Kidney (tissue), 14 donors: Measurements from ENCODE around the gene CAPS. TPM values are rescaled to one million over a fixed set of nuclear protein-coding genes. Genes with fewer than 3 reads are reported as not detected.

Experiments used
- DNase-seq, 5 donors: peaks; one replicate each; pipeline ENCODE4 v3.0.0-alpha.2; 2013 to 2020
- FAIRE-seq: peaks from 2 replicates; lab custom pipeline; 2012; peaks lifted over from hg19 to GRCh38; lab: Jason Lieb, UNC
- H3K27ac ChIP-seq, 2 donors: one replicate each; pipeline ENCODE4 v1.7.0; 2013; ENCODE audit warnings: low read depth in 2 of 2, low read length in 2 of 2, inconsistent platforms in 1 of 2
- H3K27me3 ChIP-seq: one replicate; pipeline ENCODE4 v1.7.1; 2013; ENCODE audit warnings: low read length, inconsistent platforms; ENCODE audit not compliant: control insufficient read depth, insufficient read depth
- H3K36me3 ChIP-seq, 3 donors: one replicate each; pipeline versions ENCODE4 v1.7.0 to v1.7.1; 2013; ENCODE audit warnings: low read length in 3 of 3, control low read depth in 1 of 3, inconsistent platforms in 1 of 3; ENCODE audit not compliant: insufficient read depth in 3 of 3, control insufficient read depth in 2 of 3
- H3K4me1 ChIP-seq, 3 donors: one replicate each; pipeline versions ENCODE4 v1.7.0 to v1.7.1; 2013; ENCODE audit warnings: low read length in 3 of 3, inconsistent platforms in 1 of 3, low read depth in 1 of 3; ENCODE audit not compliant: control insufficient read depth in 2 of 3, insufficient read depth in 2 of 3
- H3K4me3 ChIP-seq, 3 donors: one replicate each; pipeline versions ENCODE4 v1.7.0 to v1.8.1; 2013; ENCODE audit warnings: low read length in 3 of 3, control low read depth in 1 of 3, inconsistent platforms in 1 of 3
- H3K9ac ChIP-seq, 3 donors: one replicate each; pipeline versions ENCODE4 v1.7.0 to v1.7.1; 2013; ENCODE audit warnings: low read length in 3 of 3, control low read depth in 1 of 3, inconsistent platforms in 1 of 3
- H3K9me3 ChIP-seq, 3 donors: one replicate each; pipeline versions ENCODE4 v1.7.0 to v1.7.1; 2013; ENCODE audit warnings: low read length in 3 of 3, control low read depth in 1 of 3, inconsistent platforms in 1 of 3; ENCODE audit not compliant: control insufficient read depth in 2 of 3, insufficient read depth in 1 of 3
- intact Hi-C: fragments of 100-400 bp; cut with DNase I; formaldehyde crosslinking; loops from one replicate; pipeline ENCODE4 v1.11.1; 2022
- polyA plus RNA-seq: library from polyadenylated mRNA; stranded (reverse); fragments of 350-450 nt; fragmentation: Illumina TruSeq; extraction: RNeasy Lipid Tissue Mini Kit (QIAGEN cat#74804); gene quantifications from one replicate; pipeline ENCODE4 v1.2.3, GENCODE V29; 2014; ENCODE audit warnings: low read depth, low replicate concordance; ENCODE audit not compliant: insufficient read depth
- total RNA-seq: library from RNA; stranded (reverse); fragmentation: NEBNext Ultra II Directional; extraction: Animal tissue kit (Norgen Biotek cat#: 25700); gene quantifications from one replicate; pipeline ENCODE4 v1.2.1, GENCODE V29; 2021
- TF ChIP-seq, protein P1 (sequence below): IDR thresholded peaks from 3 replicates; pipeline ENCODE4 v1.5.1; 2012; ENCODE audit warnings: mild to moderate bottlenecking, moderate library complexity, borderline replicate concordance; ENCODE audit not compliant: insufficient read depth; ENCODE audit errors: extremely low read depth
- donor health status: control.
- donor health status: control.
- donor health status: control.
- donor health status: control.
- donor health status: control.
- donor health status: DM: yes; HTN: yes; CAD: no.
- donor health status: Normal renal cell carcinoma (clear cell type).

CAPS gene
- total and polyA plus RNA-seq, 2 donors from 2014 or later: 53.0 to 82.1 TPM

DNA sequence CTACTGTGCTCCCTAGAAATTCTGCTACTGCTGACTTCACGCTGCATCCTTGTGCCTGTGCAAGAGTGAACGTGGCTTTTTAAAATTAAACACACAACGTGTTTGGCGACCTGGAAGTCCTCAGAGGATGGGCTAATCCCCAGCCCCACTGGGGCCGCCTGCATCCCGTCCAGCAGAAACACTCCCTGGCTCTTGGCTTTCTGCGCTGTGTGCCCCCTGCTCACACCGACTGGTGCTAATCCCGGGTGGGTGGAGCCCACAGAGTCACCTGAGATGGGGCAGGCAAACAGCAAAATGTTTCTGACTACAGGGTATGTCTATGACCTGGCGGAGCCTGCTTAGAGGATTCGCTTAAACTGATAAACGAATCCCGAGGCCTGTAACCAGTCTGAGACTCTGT, 15.1 kb downstream of the CAPS start:
- no peak overlapping the region for H3K9ac ChIP-seq
- TF ChIP-seq, protein P1, sequence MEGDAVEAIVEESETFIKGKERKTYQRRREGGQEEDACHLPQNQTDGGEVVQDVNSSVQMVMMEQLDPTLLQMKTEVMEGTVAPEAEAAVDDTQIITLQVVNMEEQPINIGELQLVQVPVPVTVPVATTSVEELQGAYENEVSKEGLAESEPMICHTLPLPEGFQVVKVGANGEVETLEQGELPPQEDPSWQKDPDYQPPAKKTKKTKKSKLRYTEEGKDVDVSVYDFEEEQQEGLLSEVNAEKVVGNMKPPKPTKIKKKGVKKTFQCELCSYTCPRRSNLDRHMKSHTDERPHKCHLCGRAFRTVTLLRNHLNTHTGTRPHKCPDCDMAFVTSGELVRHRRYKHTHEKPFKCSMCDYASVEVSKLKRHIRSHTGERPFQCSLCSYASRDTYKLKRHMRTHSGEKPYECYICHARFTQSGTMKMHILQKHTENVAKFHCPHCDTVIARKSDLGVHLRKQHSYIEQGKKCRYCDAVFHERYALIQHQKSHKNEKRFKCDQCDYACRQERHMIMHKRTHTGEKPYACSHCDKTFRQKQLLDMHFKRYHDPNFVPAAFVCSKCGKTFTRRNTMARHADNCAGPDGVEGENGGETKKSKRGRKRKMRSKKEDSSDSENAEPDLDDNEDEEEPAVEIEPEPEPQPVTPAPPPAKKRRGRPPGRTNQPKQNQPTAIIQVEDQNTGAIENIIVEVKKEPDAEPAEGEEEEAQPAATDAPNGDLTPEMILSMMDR: no peak
- H3K4me1 ChIP-seq: peaks cover 0 to 7% (median 0%) of the 10 kb centered on the region in 3 donors
- no peak for DNase-seq
- intact Hi-C loops: no loop called here
- H3K36me3 ChIP-seq: peaks cover 7 to 53% (median 28%) of the 10 kb centered on the region in 3 donors
- no peak overlapping the region for H3K4me3 ChIP-seq
- H3K9me3 ChIP-seq: no peaks in the 10 kb centered on the region
- H3K27ac ChIP-seq: no peak overlapping the region
- H3K27me3 ChIP-seq: no peaks in the 10 kb centered on the region
- no peak for FAIRE-seq

DNA sequence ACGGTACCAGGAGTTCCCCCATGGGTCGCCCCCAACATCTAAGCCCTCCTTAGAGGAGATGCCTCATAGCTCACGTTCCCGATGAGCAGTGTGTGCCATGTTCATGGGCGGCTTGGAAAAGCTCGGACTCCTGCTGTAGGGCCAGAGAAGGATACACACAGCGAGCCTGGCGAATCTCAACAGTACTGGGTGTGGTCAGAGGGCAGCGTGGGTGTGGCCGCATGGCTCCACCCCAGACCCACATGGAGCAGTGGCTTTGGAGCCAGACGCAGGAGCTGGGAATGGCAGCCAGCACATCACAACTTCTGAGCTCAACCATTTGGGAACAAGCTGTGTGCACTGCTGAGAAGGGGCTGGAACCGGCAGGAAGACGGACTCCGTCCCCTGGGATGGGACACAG, 15.6 kb downstream of the CAPS start:
- Histone ChIP-seq H3K9me3 (no peaks in the 10 kb centered on the region), H3K4me1 (peaks cover 0 to 7% (median 0%) of the 10 kb centered on the region in 3 donors), H3K27ac (no peak overlapping the region), H3K36me3 (peaks cover 7 to 49% (median 24%) of the 10 kb centered on the region in 3 donors), H3K9ac (no peak overlapping the region), H3K27me3 (no peaks in the 10 kb centered on the region), H3K4me3 (no peak overlapping the region)
- TF ChIP-seq, protein P1: no peak
- no peak for DNase-seq
- intact Hi-C loops: no loop called here
- FAIRE-seq: no peak

DNA sequence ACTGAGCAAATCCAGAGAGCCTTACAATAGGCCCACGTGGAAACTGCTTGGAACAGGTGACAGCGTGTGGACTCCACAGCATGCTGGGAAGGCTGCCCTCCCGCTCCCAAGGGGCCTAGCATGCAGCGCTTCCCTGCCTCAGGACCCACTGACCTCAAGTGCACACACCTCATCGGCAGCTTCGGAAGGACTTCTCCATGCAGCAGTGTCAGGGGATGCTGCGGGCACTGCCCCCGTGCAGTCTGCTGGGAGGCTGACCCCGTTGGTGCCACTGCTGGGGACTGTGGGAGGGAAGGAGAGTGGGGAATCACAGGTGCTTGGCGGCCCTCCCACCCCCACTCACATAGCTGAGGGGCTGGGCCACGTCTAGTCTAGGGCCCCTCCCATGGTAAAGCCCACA, 17.2 kb downstream of the CAPS start:
- Histone ChIP-seq H3K9me3 (no peaks in the 10 kb centered on the region), H3K27me3 (no peaks in the 10 kb centered on the region), H3K9ac (no peak overlapping the region), H3K27ac (no peak overlapping the region), H3K36me3 (peaks cover 7 to 37% (median 21%) of the 10 kb centered on the region in 3 donors), H3K4me3 (no peak overlapping the region), H3K4me1 (peaks cover 0 to 10% (median 2%) of the 10 kb centered on the region in 3 donors)
- TF ChIP-seq, protein P1: no peak
- no peak for FAIRE-seq
- intact Hi-C loops: no loop called here
- no peak for DNase-seq

DNA sequence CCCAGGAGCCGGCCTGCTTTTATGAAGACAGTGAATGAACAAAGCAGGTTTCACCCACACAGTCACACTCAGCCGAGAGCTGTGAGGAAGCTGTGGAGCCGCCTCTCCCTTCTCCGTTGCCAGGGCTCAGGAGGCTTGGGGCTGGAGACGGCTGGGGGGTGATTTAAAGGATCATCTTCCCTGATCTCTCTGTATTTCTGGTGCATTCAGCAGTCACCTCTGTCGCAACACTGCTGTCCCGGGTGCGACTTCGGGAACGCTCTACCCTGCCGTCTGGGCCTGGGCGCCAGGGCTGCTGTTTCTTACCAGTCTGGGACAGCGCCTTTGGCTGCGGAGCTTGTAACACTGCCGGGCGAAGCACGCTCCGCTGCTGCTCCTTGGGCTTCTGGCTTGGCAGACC, 18.1 kb downstream of the CAPS start:
- Histone ChIP-seq H3K27ac (no peak overlapping the region), H3K27me3 (no peaks in the 10 kb centered on the region), H3K9me3 (no peaks in the 10 kb centered on the region), H3K36me3 (peaks cover 7 to 36% (median 18%) of the 10 kb centered on the region in 3 donors), H3K9ac (no peak overlapping the region), H3K4me1 (peaks cover 0 to 7% (median 2%) of the 10 kb centered on the region in 3 donors), H3K4me3 (no peak overlapping the region)
- TF ChIP-seq, protein P1: no peak
- DNase-seq (peak in 3 of 5 donors; percentile 56 to 62 (median 62)), FAIRE-seq (no peak)
- intact Hi-C loops: no loop called here
